ENCODE data around the gene GAMT. TPM values are rescaled to one million over a fixed set of nuclear protein-coding genes. Genes with fewer than 3 reads are reported as not detected.

GAMT gene
- total RNA-seq, 2 experiments from 2014 or later: 11.0 to 13.0 TPM

GRCh38 chr19:1363599-1363998 is 37.7 kb downstream of the GAMT start:
- Histone ChIP-seq H3K27ac (ENCODE audit: low read depth in 1 of 2, low read length in 2 of 2) (no peak overlapping the region), H3K4me3 (ENCODE audit: low read length) (peak overlapping the region; percentile 12), H3K27me3 (ENCODE audit: control insufficient read depth in 1 of 2, insufficient read depth in 2 of 2, low read length in 2 of 2) (no peaks in the 10 kb centered on the region), H3K9me3 (ENCODE audit: control insufficient read depth in 1 of 2, insufficient read depth in 1 of 2, low read length in 2 of 2) (no peaks in the 10 kb centered on the region), H3K4me1 (ENCODE audit: insufficient read depth, low read length) (peaks cover 17% of the 10 kb centered on the region), H3K36me3 (ENCODE audit: insufficient read depth, low read length) (peaks cover 38% of the 10 kb centered on the region)
- no peak for TF ChIP-seq CTCF (IDR thresholded peaks at IDR 0.05)
- ChIA-PET POLR2A (no interaction called here), CTCF (no interaction called here)
- peaks cover 23% of the 10 kb centered on the region for H3K4me1 Mint-ChIP-seq (ENCODE audit: low read depth)
- H3K4me3 Mint-ChIP-seq: peak overlapping the region; percentile 74
- peak overlapping the region; percentile 79 for H3K27ac Mint-ChIP-seq
- ATAC-seq (ENCODE audit: poor library complexity) (peak; percentile 66), DNase-seq (peak in 4 of 14 experiments; percentile 37 to 63 (median 48))
- peaks cover 39% of the 10 kb centered on the region for H3K36me3 Mint-ChIP-seq (ENCODE audit: low read depth)
- H3K27me3 Mint-ChIP-seq: no peaks in the 10 kb centered on the region
- H3K9me3 Mint-ChIP-seq: no peaks in the 10 kb centered on the region
- intact Hi-C loops (cut with DNase I, micrococcal nuclease): no loop called here

- H3K4me1 ChIP-seq (ENCODE audit: insufficient read depth, low read length): peaks cover 17% of the 10 kb centered on the region
- ATAC-seq (ENCODE audit: poor library complexity): no peak
- POLR2A ChIA-PET: no interaction called here
- H3K36me3 ChIP-seq (ENCODE audit: insufficient read depth, low read length): peaks cover 41% of the 10 kb centered on the region
- Mint-ChIP-seq H3K4me1 (ENCODE audit: low read depth) (peaks cover 23% of the 10 kb centered on the region), H3K27me3 (no peaks in the 10 kb centered on the region), H3K36me3 (ENCODE audit: low read depth) (peaks cover 49% of the 10 kb centered on the region), H3K9me3 (no peaks in the 10 kb centered on the region), H3K4me3 (no peak overlapping the region), H3K27ac (no peak overlapping the region)
- H3K27ac ChIP-seq (ENCODE audit: low read depth in 1 of 2, low read length in 2 of 2): no peak overlapping the region
- H3K27me3 ChIP-seq (ENCODE audit: control insufficient read depth in 1 of 2, insufficient read depth in 2 of 2, low read length in 2 of 2): no peaks in the 10 kb centered on the region
- H3K9me3 ChIP-seq (ENCODE audit: control insufficient read depth in 1 of 2, insufficient read depth in 1 of 2, low read length in 2 of 2): no peaks in the 10 kb centered on the region
- H3K4me3 ChIP-seq (ENCODE audit: low read length): no peak overlapping the region
- intact Hi-C loops (cut with DNase I, micrococcal nuclease): no loop called here
- CTCF ChIA-PET: no interaction called here
- no peak for DNase-seq
- no peak for TF ChIP-seq CTCF (IDR thresholded peaks at IDR 0.05)
Measured at GRCh38 chr19:1362387-1363257, 38.7 kb downstream of the GAMT start.

GRCh38 chr19:1361601-1362386 is 39.5 kb downstream of the GAMT start:
- Mint-ChIP-seq H3K27ac (no peak overlapping the region), H3K36me3 (ENCODE audit: low read depth) (peaks cover 52% of the 10 kb centered on the region)
- CTCF ChIA-PET: no interaction called here

More at GRCh38 chr19:1361601-1362386, 39.5 kb downstream of the GAMT start:
- Histone ChIP-seq H3K36me3 (ENCODE audit: insufficient read depth, low read length) (peaks cover 41% of the 10 kb centered on the region), H3K9me3 (ENCODE audit: control insufficient read depth in 1 of 2, insufficient read depth in 1 of 2, low read length in 2 of 2) (no peaks in the 10 kb centered on the region), H3K27me3 (ENCODE audit: control insufficient read depth in 1 of 2, insufficient read depth in 2 of 2, low read length in 2 of 2) (no peaks in the 10 kb centered on the region), H3K4me1 (ENCODE audit: insufficient read depth, low read length) (peaks cover 17% of the 10 kb centered on the region), H3K4me3 (ENCODE audit: low read length) (no peak overlapping the region), H3K27ac (ENCODE audit: low read depth in 1 of 2, low read length in 2 of 2) (no peak overlapping the region)
- ATAC-seq (ENCODE audit: poor library complexity): no peak
- no peak for DNase-seq
- H3K27me3 Mint-ChIP-seq: no peaks in the 10 kb centered on the region
- no peak for TF ChIP-seq CTCF (IDR thresholded peaks at IDR 0.05)
- intact Hi-C loops (cut with DNase I, micrococcal nuclease): no loop called here
- peaks cover 26% of the 10 kb centered on the region for H3K4me1 Mint-ChIP-seq (ENCODE audit: low read depth)
- no peak overlapping the region for H3K4me3 Mint-ChIP-seq
- POLR2A ChIA-PET: no interaction called here
- H3K9me3 Mint-ChIP-seq: no peaks in the 10 kb centered on the region

Data from CD4-positive, alpha-beta T cell (primary cell).